IMR-90 (cell line): ENCODE data around the gene HYKK.

ENCODE experiments used
- BHLHE40 ChIP-seq: fragments of 150-350 bp; IDR thresholded peaks from 2 replicates; pipeline ENCODE4 v1.6.1; 2016; ENCODE audit warnings: mild to moderate bottlenecking, low read depth, low read length
- CEBPB ChIP-seq: IDR thresholded peaks from 2 replicates; pipeline ENCODE4 v1.6.1; 2012; ENCODE audit warnings: low read depth, low read length, improper control_type of control experiment
- CHD1 ChIP-seq: IDR thresholded peaks from 2 replicates; pipeline ENCODE4 v1.6.1; 2012; ENCODE audit warnings: low read depth, low read length, improper control_type of control experiment
- MAFK ChIP-seq: IDR thresholded peaks from 2 replicates; pipeline ENCODE4 v1.6.1; 2012; ENCODE audit warnings: low read depth, low read length, improper control_type of control experiment
- NFE2L2 ChIP-seq: fragments of 150-350 bp; IDR thresholded peaks from 2 replicates; pipeline ENCODE4 v1.6.1; 2016; ENCODE audit warnings: low read depth, mild to moderate bottlenecking, low read length
- POLR2A ChIP-seq: IDR thresholded peaks from 2 replicates; pipeline ENCODE4 v1.6.1; 2012; ENCODE audit warnings: mild to moderate bottlenecking, low read depth, low read length
- RAD21 ChIP-seq: IDR thresholded peaks from 2 replicates; pipeline ENCODE4 v1.6.1; 2012; ENCODE audit warnings: low read length, improper control_type of control experiment
- RCOR1 ChIP-seq: IDR thresholded peaks from 2 replicates; pipeline ENCODE4 v1.6.1; 2012; ENCODE audit warnings: mild to moderate bottlenecking, low read length, improper control_type of control experiment; ENCODE audit not compliant: insufficient replicate concordance
- RFX5 ChIP-seq: IDR thresholded peaks from 2 replicates; pipeline ENCODE4 v1.8.0; 2012; ENCODE audit warnings: low read depth, mild to moderate bottlenecking, low read length, moderate library complexity
- SMC3 ChIP-seq: fragments of 150-350 bp; IDR thresholded peaks from 2 replicates; pipeline ENCODE4 v1.6.1; 2016; ENCODE audit warnings: low read depth, mild to moderate bottlenecking, antibody characterized with exemption, low read length, moderate library complexity
- TF ChIP-seq, protein P1 (sequence below): conservative IDR thresholded peaks from 2 replicates; pipeline ENCODE4 v1.5.1; 2012; ENCODE audit warnings: mild to moderate bottlenecking, low read depth, low read length, improper control_type of control experiment
- TF ChIP-seq, protein P2 (sequence below): fragments of 150-350 bp; IDR thresholded peaks from 2 replicates; pipeline ENCODE4 v1.6.1; 2016; ENCODE audit warnings: low read depth, mild to moderate bottlenecking, low read length, moderate library complexity, borderline replicate concordance
- TF ChIP-seq, protein P3 (sequence below): fragments of 150-350 bp; IDR thresholded peaks from 2 replicates; pipeline ENCODE4 v1.6.1; 2017; ENCODE audit warnings: mild to moderate bottlenecking, antibody characterized with exemption, low read length, low read depth

GRCh38 chr15:78481917-78482316, 25.5 kb upstream of the HYKK start:
- no peak for TF ChIP-seq POLR2A
- TF ChIP-seq CEBPB = no peak
- TF ChIP-seq, protein P1, sequence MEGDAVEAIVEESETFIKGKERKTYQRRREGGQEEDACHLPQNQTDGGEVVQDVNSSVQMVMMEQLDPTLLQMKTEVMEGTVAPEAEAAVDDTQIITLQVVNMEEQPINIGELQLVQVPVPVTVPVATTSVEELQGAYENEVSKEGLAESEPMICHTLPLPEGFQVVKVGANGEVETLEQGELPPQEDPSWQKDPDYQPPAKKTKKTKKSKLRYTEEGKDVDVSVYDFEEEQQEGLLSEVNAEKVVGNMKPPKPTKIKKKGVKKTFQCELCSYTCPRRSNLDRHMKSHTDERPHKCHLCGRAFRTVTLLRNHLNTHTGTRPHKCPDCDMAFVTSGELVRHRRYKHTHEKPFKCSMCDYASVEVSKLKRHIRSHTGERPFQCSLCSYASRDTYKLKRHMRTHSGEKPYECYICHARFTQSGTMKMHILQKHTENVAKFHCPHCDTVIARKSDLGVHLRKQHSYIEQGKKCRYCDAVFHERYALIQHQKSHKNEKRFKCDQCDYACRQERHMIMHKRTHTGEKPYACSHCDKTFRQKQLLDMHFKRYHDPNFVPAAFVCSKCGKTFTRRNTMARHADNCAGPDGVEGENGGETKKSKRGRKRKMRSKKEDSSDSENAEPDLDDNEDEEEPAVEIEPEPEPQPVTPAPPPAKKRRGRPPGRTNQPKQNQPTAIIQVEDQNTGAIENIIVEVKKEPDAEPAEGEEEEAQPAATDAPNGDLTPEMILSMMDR = no peak
- no peak for TF ChIP-seq BHLHE40
- TF ChIP-seq CHD1 = no peak
- TF ChIP-seq, protein P2, sequence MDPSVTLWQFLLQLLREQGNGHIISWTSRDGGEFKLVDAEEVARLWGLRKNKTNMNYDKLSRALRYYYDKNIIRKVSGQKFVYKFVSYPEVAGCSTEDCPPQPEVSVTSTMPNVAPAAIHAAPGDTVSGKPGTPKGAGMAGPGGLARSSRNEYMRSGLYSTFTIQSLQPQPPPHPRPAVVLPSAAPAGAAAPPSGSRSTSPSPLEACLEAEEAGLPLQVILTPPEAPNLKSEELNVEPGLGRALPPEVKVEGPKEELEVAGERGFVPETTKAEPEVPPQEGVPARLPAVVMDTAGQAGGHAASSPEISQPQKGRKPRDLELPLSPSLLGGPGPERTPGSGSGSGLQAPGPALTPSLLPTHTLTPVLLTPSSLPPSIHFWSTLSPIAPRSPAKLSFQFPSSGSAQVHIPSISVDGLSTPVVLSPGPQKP = no peak
- no peak for TF ChIP-seq RFX5
- no peak for TF ChIP-seq RAD21
- TF ChIP-seq SMC3 = no peak
- no peak for TF ChIP-seq NFE2L2
- no peak for TF ChIP-seq MAFK
- no peak for TF ChIP-seq RCOR1
- TF ChIP-seq, protein P3, sequence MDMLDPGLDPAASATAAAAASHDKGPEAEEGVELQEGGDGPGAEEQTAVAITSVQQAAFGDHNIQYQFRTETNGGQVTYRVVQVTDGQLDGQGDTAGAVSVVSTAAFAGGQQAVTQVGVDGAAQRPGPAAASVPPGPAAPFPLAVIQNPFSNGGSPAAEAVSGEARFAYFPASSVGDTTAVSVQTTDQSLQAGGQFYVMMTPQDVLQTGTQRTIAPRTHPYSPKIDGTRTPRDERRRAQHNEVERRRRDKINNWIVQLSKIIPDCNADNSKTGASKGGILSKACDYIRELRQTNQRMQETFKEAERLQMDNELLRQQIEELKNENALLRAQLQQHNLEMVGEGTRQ = no peak
